Natural killer cell (primary cell): ENCODE measurements around the gene LARP4B. TPM values are rescaled to one million over a fixed set of nuclear protein-coding genes. Genes with fewer than 3 reads are reported as not detected.

Source experiments
- ATAC-seq, 3 donors: fragments of 150-1000 bp in 2 of 3; fragments of 200-7000 bp in 1 of 3; cut with Tn5 transposase; 1 replicate in 1 of 3; 2 replicates in 2 of 3; pipeline ENCODE4 v1.10.0; 2021; ENCODE audit warnings: mild to moderate bottlenecking in 2 of 3, moderate library complexity in 2 of 3
- DNase-seq, 2 donors: peaks; one replicate each; pipeline versions ENCODE4 v3.0.0 to v3.0.0-alpha.2; 2013 to 2021; ENCODE audit warnings: mixed read lengths in 1 of 2
- H3K27ac ChIP-seq: one replicate; pipeline ENCODE4 v1.5.1; 2013; ENCODE audit warnings: mild to moderate bottlenecking, low read length
- H3K27me3 ChIP-seq: one replicate; pipeline ENCODE4 v1.6.1; 2013; ENCODE audit warnings: low read length; ENCODE audit not compliant: control insufficient read depth, insufficient read depth
- H3K36me3 ChIP-seq: one replicate; pipeline ENCODE4 v1.6.1; 2013; ENCODE audit warnings: low read length; ENCODE audit not compliant: control insufficient read depth, insufficient read depth
- H3K4me1 ChIP-seq: one replicate; pipeline ENCODE4 v1.6.1; 2013; ENCODE audit warnings: low read length; ENCODE audit not compliant: control insufficient read depth, insufficient read depth
- H3K4me3 ChIP-seq: one replicate; pipeline ENCODE4 v1.5.1; 2013; ENCODE audit warnings: low read length
- H3K9me3 ChIP-seq: one replicate; pipeline ENCODE4 v1.6.1; 2013; ENCODE audit warnings: low read length; ENCODE audit not compliant: control insufficient read depth, insufficient read depth
- H3K27ac Mint-ChIP-seq, 2 donors: one replicate each; pipeline ENCODE4 v1.8.0; 2022; ENCODE audit warnings: mild to moderate bottlenecking in 2 of 2, mixed read lengths in 2 of 2, moderate library complexity in 1 of 2
- H3K27me3 Mint-ChIP-seq, 2 donors: one replicate each; pipeline ENCODE4 v1.8.0; 2022; ENCODE audit warnings: low read depth in 2 of 2, mixed read lengths in 2 of 2
- H3K36me3 Mint-ChIP-seq: one replicate; pipeline ENCODE4 v1.8.0; 2022; ENCODE audit warnings: mixed read lengths
- H3K4me1 Mint-ChIP-seq, 2 donors: one replicate each; pipeline ENCODE4 v1.8.0; 2022; ENCODE audit warnings: mixed read lengths in 2 of 2
- H3K4me3 Mint-ChIP-seq: one replicate; pipeline ENCODE4 v1.8.0; 2022; ENCODE audit warnings: mild to moderate bottlenecking, moderate library complexity, mixed read lengths
- H3K9me3 Mint-ChIP-seq, 2 donors: one replicate each; pipeline ENCODE4 v1.8.0; 2022; ENCODE audit warnings: mixed read lengths in 2 of 2
- CTCF ChIP-seq: fragments of 200-600 bp; IDR thresholded peaks from one replicate; pipeline ENCODE4 v1.8.0; 2022; ENCODE audit warnings: antibody characterized with exemption
- WGBS: methylation state at CpG from one replicate; pipeline ENCODE4 v1.1.7; 2013; ENCODE audit warnings: missing lambda C conversion rate; ENCODE audit not compliant: insufficient coverage; 5-methylcytosine and 5-hydroxymethylcytosine counted together
- intact Hi-C: fragments of 100-400 bp; cut with micrococcal nuclease; formaldehyde crosslinking; loops from one replicate; pipeline ENCODE4 v1.14.2; 2022
- total RNA-seq, 4 donors: library from RNA; stranded (reverse); fragments of 120-200 nt in 1 of 4; gene quantifications; one replicate each; pipeline versions ENCODE4 v1.2.3 to v1.2.4, GENCODE V29; 2013 to 2022

LARP4B gene
- total RNA-seq, 3 donors from 2014 or later (not counting 1 experiment from before 2014, with no cell fraction given) = 75.5 to 95.4 (median 90.2) TPM

GRCh38 chr10:759898-760477 is 171.5 kb downstream of the LARP4B start:
- intact Hi-C loops = no loop called here
- Mint-ChIP-seq H3K36me3 (peaks cover 44% of the 10 kb centered on the region), H3K9me3 (peaks cover 15 to 20% of the 10 kb centered on the region in 2 donors), H3K4me3 (peak overlapping the region; percentile 18), H3K27me3 (peaks cover 16 to 35% of the 10 kb centered on the region in 2 donors), H3K27ac (no peak overlapping the region), H3K4me1 (peaks cover 7 to 10% of the 10 kb centered on the region in 2 donors)
- DNase-seq (no peak), ATAC-seq (no peak)
- no peak for TF ChIP-seq CTCF
- no peaks in the 10 kb centered on the region for H3K27me3 ChIP-seq
- 63% methylated on average over 5 of the region's 5 CpGs for WGBS
- peaks cover 10% of the 10 kb centered on the region for H3K4me1 ChIP-seq
- H3K36me3 ChIP-seq = no peaks in the 10 kb centered on the region
- H3K4me3 ChIP-seq = no peak overlapping the region
- no peak overlapping the region for H3K27ac ChIP-seq
- H3K9me3 ChIP-seq = peaks cover 13% of the 10 kb centered on the region

Other genes with a start within 250 kb of the LARP4B start
- gene DIP2C, start 242.0 kb downstream of the LARP4B start, total RNA-seq = 1 to 10 TPM; 1.5 to 5.8 (median 3.8) TPM
- gene GTPBP4, start 56.7 kb upstream of the LARP4B start, total RNA-seq = 10 to 100 TPM; 53.9 to 99.6 (median 72.5) TPM
- gene IDI2, start 94.2 kb upstream of the LARP4B start, total RNA-seq = not detected
- 100 to 1,000 TPM; 156 to 229 (median 163) TPM for gene IDI1, start 117.4 kb upstream of the LARP4B start, total RNA-seq
- gene WDR37, start 124.7 kb upstream of the LARP4B start, total RNA-seq = 10 to 100 TPM; 56.3 to 59.6 (median 57.6) TPM